ENCODE measurements around the gene PPIA. TPM values are rescaled to one million over a fixed set of nuclear protein-coding genes. Genes with fewer than 3 reads are reported as not detected.
"Not testable (repeated sequence)": the region's sequence is repeated elsewhere in the genome, so short reads cannot be mapped to it uniquely, and the experiment has no call there.

PPIA gene
- total RNA-seq, 2 experiments from 2014 or later = 2,573 to 2,935 TPM

GRCh38 chr7:44802418-44803025 lies 6.0 kb downstream of the PPIA start:
- no peak for TF ChIP-seq EZH2phosphoT487 (IDR thresholded peaks at IDR 0.05; ENCODE audit: borderline replicate concordance, low read depth, low read length)
- TF ChIP-seq CTCF (conservative IDR thresholded peaks at IDR 0.05; ENCODE audit: low read length) = no peak
- H3K9me2 ChIP-seq (ENCODE audit: insufficient read depth, low read length) = no peaks in the 10 kb centered on the region
- no peak overlapping the region for H3K27ac ChIP-seq (ENCODE audit: low read depth, low read length, poor library complexity, severe bottlenecking)
- intact Hi-C loops (cut with micrococcal nuclease; ENCODE audit: unreplicated experiment) = no loop called here
- ChIA-PET POLR2A (interaction anchor here (0.6 to 1.2 kb wide), 2 partner anchors 44 to 117 kb away, joined by 3 read pairs; no protein-coding TSS in a partner anchor), CTCF (ENCODE audit: unreplicated experiment) (no interaction called here)
- no TSS peak for BruUV-seq (replicated peaks)
- H2AFZ ChIP-seq (ENCODE audit: low read length) = no peak overlapping the region
- no peak overlapping the region for H3K4me3 ChIP-seq (ENCODE audit: low read depth, low read length, poor library complexity, severe bottlenecking)
- H3K9me3 ChIP-seq (ENCODE audit: low read length) = no peaks in the 10 kb centered on the region
- H3K4me1 ChIP-seq (ENCODE audit: insufficient read depth, low read length, poor library complexity, severe bottlenecking) = peaks cover 12% of the 10 kb centered on the region
- H3K4me2 ChIP-seq (ENCODE audit: low read length) = no peak overlapping the region
- peaks cover 78% of the 10 kb centered on the region for H3K36me3 ChIP-seq (ENCODE audit: insufficient read depth, low read length)
- peaks cover 33% of the 10 kb centered on the region for H3K79me2 ChIP-seq (ENCODE audit: insufficient read depth, low read depth, low read length)
- peaks cover 29% of the 10 kb centered on the region for H4K20me1 ChIP-seq (ENCODE audit: insufficient read depth, low read length)
- DNase-seq (ENCODE audit: low spot score) = no peak

DNA sequence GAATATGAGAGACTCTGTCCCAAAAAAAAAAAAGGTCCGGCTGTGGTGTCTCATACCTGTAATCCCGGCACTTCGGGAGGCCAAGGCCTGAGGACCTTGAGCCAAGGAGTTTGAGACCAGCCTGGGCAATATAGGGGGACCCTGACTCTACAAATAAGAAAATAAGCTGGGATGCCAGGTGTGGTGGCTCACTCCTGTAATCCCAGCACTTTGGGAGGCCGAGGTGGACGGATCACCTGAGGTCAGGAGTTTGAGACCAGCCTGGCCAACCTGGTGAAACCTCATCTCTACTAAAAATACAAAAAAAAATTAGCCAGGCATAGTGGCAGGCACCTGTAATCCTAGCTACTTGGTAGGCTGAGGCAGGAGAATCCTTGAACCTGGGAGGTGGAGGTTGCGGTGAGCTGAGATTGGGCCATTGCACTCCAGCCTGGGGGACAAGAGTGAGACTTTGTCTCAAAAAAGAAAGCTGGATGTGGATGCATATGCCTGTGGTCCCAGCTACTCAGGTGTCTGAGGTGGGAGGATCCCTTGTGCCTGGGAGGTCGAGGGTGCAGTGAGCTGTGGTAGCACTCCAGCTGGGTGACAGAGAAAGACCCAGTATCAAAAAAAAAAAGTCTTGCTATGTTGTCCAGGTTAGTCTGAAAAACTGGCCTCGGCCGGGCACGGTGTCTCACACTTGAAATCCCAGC lies 7.5 kb downstream of the PPIA start:
- BruUV-seq (replicated peaks) = not testable (repeated sequence)
- H3K36me3 ChIP-seq (ENCODE audit: insufficient read depth, low read length) = peaks cover 63% of the 10 kb centered on the region

DNA sequence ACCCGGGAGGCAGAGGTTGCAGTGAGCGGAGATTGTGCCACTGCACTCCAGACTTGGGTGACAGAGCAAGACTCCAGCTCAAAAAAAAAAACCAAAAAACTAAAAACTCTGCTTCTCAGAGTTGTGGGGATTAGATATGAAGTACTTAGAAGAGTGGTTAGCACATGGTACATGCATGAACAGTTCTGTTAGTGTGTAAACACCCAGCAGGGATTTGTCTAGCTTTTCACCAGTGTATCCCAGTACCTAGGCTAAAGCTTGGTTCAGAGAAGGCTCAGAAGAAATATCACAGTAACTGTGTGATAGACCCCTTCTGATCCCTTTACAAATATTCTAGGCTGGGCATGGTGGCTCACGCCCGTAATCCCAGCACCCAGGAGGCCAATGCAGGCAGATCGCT lies 9.5 kb downstream of the PPIA start:
- H3K4me3 ChIP-seq (ENCODE audit: low read depth, low read length, poor library complexity, severe bottlenecking) = no peak overlapping the region
- no TSS peak for BruUV-seq (replicated peaks)
- H3K79me2 ChIP-seq (ENCODE audit: insufficient read depth, low read depth, low read length) = peaks cover 5% of the 10 kb centered on the region; the same call in 1 of the 2 replicates
- no peak overlapping the region for H2AFZ ChIP-seq (ENCODE audit: low read length)
- ChIA-PET CTCF (ENCODE audit: unreplicated experiment) (no interaction called here), POLR2A (interaction anchor here (0.6 to 1.2 kb wide), 4 partner anchors 14 to 233 kb away, joined by 3 to 5 read pairs (median 4); no protein-coding TSS in a partner anchor)
- H3K4me2 ChIP-seq (ENCODE audit: low read length) = no peak overlapping the region
- peaks cover 5% of the 10 kb centered on the region; the same call in 1 of the 2 replicates for H4K20me1 ChIP-seq (ENCODE audit: insufficient read depth, low read length)
- no peak for TF ChIP-seq CTCF (conservative IDR thresholded peaks at IDR 0.05; ENCODE audit: low read length)
- TF ChIP-seq EZH2phosphoT487 (IDR thresholded peaks at IDR 0.05; ENCODE audit: borderline replicate concordance, low read depth, low read length) = no peak
- no peak for DNase-seq (ENCODE audit: low spot score)
- H3K27ac ChIP-seq (ENCODE audit: low read depth, low read length, poor library complexity, severe bottlenecking) = no peak overlapping the region
- H3K4me1 ChIP-seq (ENCODE audit: insufficient read depth, low read length, poor library complexity, severe bottlenecking) = no peaks in the 10 kb centered on the region
- intact Hi-C loops (cut with micrococcal nuclease; ENCODE audit: unreplicated experiment) = no loop called here
- no peaks in the 10 kb centered on the region for H3K9me2 ChIP-seq (ENCODE audit: insufficient read depth, low read length)
- no peaks in the 10 kb centered on the region for H3K9me3 ChIP-seq (ENCODE audit: low read length)
- peaks cover 43% of the 10 kb centered on the region for H3K36me3 ChIP-seq (ENCODE audit: insufficient read depth, low read length)

More for the DNA sequence above, 7.5 kb downstream of the PPIA start:
- peaks cover 14% of the 10 kb centered on the region for H4K20me1 ChIP-seq (ENCODE audit: insufficient read depth, low read length)
- H2AFZ ChIP-seq (ENCODE audit: low read length); H3K27ac ChIP-seq (ENCODE audit: low read depth, low read length, poor library complexity, severe bottlenecking); CTCF ChIA-PET (ENCODE audit: unreplicated experiment); H3K4me1 ChIP-seq (ENCODE audit: insufficient read depth, low read length, poor library complexity, severe bottlenecking); H3K9me3 ChIP-seq (ENCODE audit: low read length); intact Hi-C loops (cut with micrococcal nuclease; ENCODE audit: unreplicated experiment); H3K4me3 ChIP-seq (ENCODE audit: low read depth, low read length, poor library complexity, severe bottlenecking); H3K9me2 ChIP-seq (ENCODE audit: insufficient read depth, low read length); DNase-seq (ENCODE audit: low spot score); H3K4me2 ChIP-seq (ENCODE audit: low read length): not testable (repeated sequence)
- peaks cover 19% of the 10 kb centered on the region for H3K79me2 ChIP-seq (ENCODE audit: insufficient read depth, low read depth, low read length)
- POLR2A ChIA-PET = interaction anchor here (0.6 to 1.0 kb wide), 2 partner anchors 15 to 22 kb away, joined by 3 to 6 read pairs; no protein-coding TSS in a partner anchor
